K562 (cell line): ENCODE results near the gene CDKN1B. TPM values are rescaled to one million over a fixed set of nuclear protein-coding genes. Genes with fewer than 3 reads are reported as not detected.
A peak's percentile ranks its signal among the peaks of the same experiment; 100 is the strongest.

ENCODE experiments used
- BACH1 ChIP-seq: fragments of 200-800 bp; sonication (Bioruptor generic); IDR thresholded peaks from 2 replicates; pipeline ENCODE4 v1.6.1; 2016; ENCODE audit warnings: missing genetic modification characterization, missing compliant biosample characterization
- BRD9 ChIP-seq: fragments of 450-650 bp; IDR thresholded peaks from 2 replicates; pipeline ENCODE4 v1.6.1; 2018; ENCODE audit warnings: low read depth; ENCODE audit not compliant: partially characterized antibody
- CREBBP ChIP-seq: IDR thresholded peaks from one replicate; pipeline ENCODE4 v1.6.1; 2012; ENCODE audit warnings: low read depth, mild to moderate bottlenecking, control low read depth, inconsistent platforms, low read length
- ETV1 ChIP-seq: fragments of 450-650 bp; conservative IDR thresholded peaks from 2 replicates; pipeline ENCODE4 v1.6.1; 2016; ENCODE audit warnings: missing genetic modification characterization, control low read depth, low read depth, missing compliant biosample characterization
- FOXJ3 ChIP-seq: sonication (generic); formaldehyde crosslinking; IDR thresholded peaks from 2 replicates; pipeline ENCODE4 v1.4.0; 2020; ENCODE audit warnings: mild to moderate bottlenecking, missing genetic modification reagents
- GATAD2A ChIP-seq: fragments of 450-650 bp; IDR thresholded peaks from 2 replicates; pipeline ENCODE4 v1.6.1; 2017
- MAZ ChIP-seq, 2 experiments: fragments of 450-650 bp in 1 of 2; sonication (generic) in 1 of 2; formaldehyde crosslinking; IDR thresholded peaks in 1 of 2; conservative IDR thresholded peaks in 1 of 2; 2 replicates each; pipeline versions ENCODE4 v1.4.0 to v1.5.0; 2020; ENCODE audit warnings: mild to moderate bottlenecking in 1 of 2, missing genetic modification reagents in 1 of 2
- OTX1 ChIP-seq: fragments of 450-650 bp; formaldehyde crosslinking; IDR thresholded peaks from 2 replicates; pipeline ENCODE4 v1.4.0; 2022; ENCODE audit warnings: mild to moderate bottlenecking
- POU5F1 ChIP-seq: fragments of 150-350 bp; IDR thresholded peaks from 2 replicates; pipeline ENCODE4 v1.6.1; 2014; ENCODE audit warnings: borderline replicate concordance, low read length, low read depth, mild to moderate bottlenecking; ENCODE audit not compliant: partially characterized antibody
- TAF1 ChIP-seq: IDR thresholded peaks from 2 replicates; pipeline ENCODE4 v1.6.1; 2011; ENCODE audit warnings: mild to moderate bottlenecking, low read length, moderate library complexity; ENCODE audit not compliant: insufficient read depth, control insufficient read depth, severe bottlenecking; ENCODE audit errors: extremely low read depth
- ZNF354B ChIP-seq: fragments of 250-450 bp; sonication (Bioruptor Pico); IDR thresholded peaks from 2 replicates; pipeline ENCODE4 v1.4.0; 2020
- polyA plus RNA-seq, 8 experiments: library from polyadenylated mRNA; depleted of rRNA in 4 of 8; stranded (reverse) in 5 of 8; unstranded in 3 of 8; fragments of >200 nt; fragmentation: Nextera tagmentation in 2 of 8; fragmentation: Illumina TruSeq in 1 of 8; extraction: Ambion mirVana in 2 of 8; extraction: Trizol in 1 of 8; gene quantifications; 2 replicates each; pipeline versions ENCODE4 v1.2.1 to v1.2.3, GENCODE V29; 2011 to 2014; ENCODE audit warnings: inconsistent platforms in 1 of 8, missing spikeins in 1 of 8
- total RNA-seq, 7 experiments: library from RNA; depleted of rRNA in 6 of 7; stranded (reverse); fragments of >200 nt in 6 of 7; fragmentation: Illumina TruSeq in 2 of 7; extraction: Trizol in 2 of 7; gene quantifications; 2 replicates each; pipeline versions ENCODE4 v1.2.1 to v1.2.3, GENCODE V29; 2011 to 2021; ENCODE audit warnings: low replicate concordance in 1 of 7
- TF ChIP-seq, protein P1 (sequence below), 2 experiments: IDR thresholded peaks in 1 of 2; conservative IDR thresholded peaks in 1 of 2; 2 replicates each; pipeline ENCODE4 v1.6.1; 2016; ENCODE audit warnings: low read depth in 2 of 2, mild to moderate bottlenecking in 1 of 2, missing compliant biosample characterization in 1 of 2, missing genetic modification characterization in 1 of 2, moderate library complexity in 1 of 2
- TF ChIP-seq, protein P2 (sequence below), 2 experiments: fragments of 200-800 bp in 1 of 2; sonication (Bioruptor generic) in 1 of 2; sonication (generic) in 1 of 2; formaldehyde crosslinking in 1 of 2; IDR thresholded peaks in 1 of 2; conservative IDR thresholded peaks in 1 of 2; 2 replicates each; pipeline versions ENCODE4 v1.5.0 to v1.6.1; 2016 to 2020; ENCODE audit warnings: missing compliant biosample characterization in 1 of 2, missing genetic modification characterization in 1 of 2, missing genetic modification reagents in 1 of 2
- TF ChIP-seq, protein P3 (sequence below), 2 experiments: fragments of 150-350 bp in 1 of 2; IDR thresholded peaks; 2 replicates each; pipeline ENCODE4 v1.6.1; 2012 to 2016; ENCODE audit warnings: low read depth in 2 of 2, low read length in 2 of 2, mild to moderate bottlenecking in 1 of 2, moderate library complexity in 1 of 2
- TF ChIP-seq, protein P4 (sequence below): sonication (generic); formaldehyde crosslinking; IDR thresholded peaks from 2 replicates; pipeline ENCODE4 v1.8.1; 2022; ENCODE audit warnings: missing genetic modification reagents

CDKN1B gene
- total and polyA plus RNA-seq, 9 of the 15 experiments (the other 6 are each of a cell fraction or from before 2014, with no cell fraction given): 2.6 to 35.2 (median 15.5) TPM

DNA sequence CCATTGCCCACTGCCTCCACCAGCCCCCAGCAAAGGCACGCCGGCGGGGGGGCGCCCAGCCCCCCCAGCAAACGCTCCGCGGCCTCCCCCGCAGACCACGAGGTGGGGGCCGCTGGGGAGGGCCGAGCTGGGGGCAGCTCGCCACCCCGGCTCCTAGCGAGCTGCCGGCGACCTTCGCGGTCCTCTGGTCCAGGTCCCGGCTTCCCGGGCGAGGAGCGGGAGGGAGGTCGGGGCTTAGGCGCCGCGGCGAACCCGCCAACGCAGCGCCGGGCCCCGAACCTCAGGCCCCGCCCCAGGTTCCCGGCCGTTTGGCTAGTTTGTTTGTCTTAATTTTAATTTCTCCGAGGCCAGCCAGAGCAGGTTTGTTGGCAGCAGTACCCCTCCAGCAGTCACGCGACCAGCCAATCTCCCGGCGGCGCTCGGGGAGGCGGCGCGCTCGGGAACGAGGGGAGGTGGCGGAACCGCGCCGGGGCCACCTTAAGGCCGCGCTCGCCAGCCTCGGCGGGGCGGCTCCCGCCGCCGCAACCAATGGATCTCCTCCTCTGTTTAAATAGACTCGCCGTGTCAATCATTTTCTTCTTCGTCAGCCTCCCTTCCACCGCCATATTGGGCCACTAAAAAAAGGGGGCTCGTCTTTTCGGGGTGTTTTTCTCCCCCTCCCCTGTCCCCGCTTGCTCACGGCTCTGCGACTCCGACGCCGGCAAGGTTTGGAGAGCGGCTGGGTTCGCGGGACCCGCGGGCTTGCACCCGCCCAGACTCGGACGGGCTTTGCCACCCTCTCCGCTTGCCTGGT, at the start of gene CDKN1B (continued):
- peak; percentile 67 to 89; a peak in 3 of 4 replicates for TF ChIP-seq MAZ (CRISPR knock-in tag; conservative IDR thresholded peaks at IDR 0.05 in 1 of 2, IDR thresholded peaks at IDR 0.05 in 1 of 2)
- no peak for TF ChIP-seq BACH1
- no peak for TF ChIP-seq CREBBP
- TF ChIP-seq TAF1: peak; percentile 72
- TF ChIP-seq POU5F1: no peak
- no peak for TF ChIP-seq FOXJ3
- TF ChIP-seq GATAD2A: no peak
- TF ChIP-seq ZNF354B (CRISPR knock-in tag): no peak
- TF ChIP-seq BRD9: no peak
- TF ChIP-seq, protein P1, sequence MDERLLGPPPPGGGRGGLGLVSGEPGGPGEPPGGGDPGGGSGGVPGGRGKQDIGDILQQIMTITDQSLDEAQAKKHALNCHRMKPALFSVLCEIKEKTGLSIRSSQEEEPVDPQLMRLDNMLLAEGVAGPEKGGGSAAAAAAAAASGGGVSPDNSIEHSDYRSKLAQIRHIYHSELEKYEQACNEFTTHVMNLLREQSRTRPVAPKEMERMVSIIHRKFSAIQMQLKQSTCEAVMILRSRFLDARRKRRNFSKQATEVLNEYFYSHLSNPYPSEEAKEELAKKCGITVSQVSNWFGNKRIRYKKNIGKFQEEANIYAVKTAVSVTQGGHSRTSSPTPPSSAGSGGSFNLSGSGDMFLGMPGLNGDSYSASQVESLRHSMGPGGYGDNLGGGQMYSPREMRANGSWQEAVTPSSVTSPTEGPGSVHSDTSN (CRISPR knock-in tag; IDR thresholded peaks at IDR 0.05; ENCODE audit: low read depth): peak; percentile 81
- TF ChIP-seq, protein P1 (tag; conservative IDR thresholded peaks at IDR 0.05; ENCODE audit: low read depth): peak; percentile 81
- no peak for TF ChIP-seq ETV1 (tag)
- TF ChIP-seq, protein P2, sequence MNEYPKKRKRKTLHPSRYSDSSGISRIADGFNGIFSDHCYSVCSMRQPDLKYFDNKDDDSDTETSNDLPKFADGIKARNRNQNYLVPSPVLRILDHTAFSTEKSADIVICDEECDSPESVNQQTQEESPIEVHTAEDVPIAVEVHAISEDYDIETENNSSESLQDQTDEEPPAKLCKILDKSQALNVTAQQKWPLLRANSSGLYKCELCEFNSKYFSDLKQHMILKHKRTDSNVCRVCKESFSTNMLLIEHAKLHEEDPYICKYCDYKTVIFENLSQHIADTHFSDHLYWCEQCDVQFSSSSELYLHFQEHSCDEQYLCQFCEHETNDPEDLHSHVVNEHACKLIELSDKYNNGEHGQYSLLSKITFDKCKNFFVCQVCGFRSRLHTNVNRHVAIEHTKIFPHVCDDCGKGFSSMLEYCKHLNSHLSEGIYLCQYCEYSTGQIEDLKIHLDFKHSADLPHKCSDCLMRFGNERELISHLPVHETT (CRISPR knock-in tag; conservative IDR thresholded peaks at IDR 0.05 in 1 of 2, IDR thresholded peaks at IDR 0.05 in 1 of 2): peak in 1 of 2 experiments; percentile 93; a peak in 2 of 4 replicates
- TF ChIP-seq, protein P3, sequence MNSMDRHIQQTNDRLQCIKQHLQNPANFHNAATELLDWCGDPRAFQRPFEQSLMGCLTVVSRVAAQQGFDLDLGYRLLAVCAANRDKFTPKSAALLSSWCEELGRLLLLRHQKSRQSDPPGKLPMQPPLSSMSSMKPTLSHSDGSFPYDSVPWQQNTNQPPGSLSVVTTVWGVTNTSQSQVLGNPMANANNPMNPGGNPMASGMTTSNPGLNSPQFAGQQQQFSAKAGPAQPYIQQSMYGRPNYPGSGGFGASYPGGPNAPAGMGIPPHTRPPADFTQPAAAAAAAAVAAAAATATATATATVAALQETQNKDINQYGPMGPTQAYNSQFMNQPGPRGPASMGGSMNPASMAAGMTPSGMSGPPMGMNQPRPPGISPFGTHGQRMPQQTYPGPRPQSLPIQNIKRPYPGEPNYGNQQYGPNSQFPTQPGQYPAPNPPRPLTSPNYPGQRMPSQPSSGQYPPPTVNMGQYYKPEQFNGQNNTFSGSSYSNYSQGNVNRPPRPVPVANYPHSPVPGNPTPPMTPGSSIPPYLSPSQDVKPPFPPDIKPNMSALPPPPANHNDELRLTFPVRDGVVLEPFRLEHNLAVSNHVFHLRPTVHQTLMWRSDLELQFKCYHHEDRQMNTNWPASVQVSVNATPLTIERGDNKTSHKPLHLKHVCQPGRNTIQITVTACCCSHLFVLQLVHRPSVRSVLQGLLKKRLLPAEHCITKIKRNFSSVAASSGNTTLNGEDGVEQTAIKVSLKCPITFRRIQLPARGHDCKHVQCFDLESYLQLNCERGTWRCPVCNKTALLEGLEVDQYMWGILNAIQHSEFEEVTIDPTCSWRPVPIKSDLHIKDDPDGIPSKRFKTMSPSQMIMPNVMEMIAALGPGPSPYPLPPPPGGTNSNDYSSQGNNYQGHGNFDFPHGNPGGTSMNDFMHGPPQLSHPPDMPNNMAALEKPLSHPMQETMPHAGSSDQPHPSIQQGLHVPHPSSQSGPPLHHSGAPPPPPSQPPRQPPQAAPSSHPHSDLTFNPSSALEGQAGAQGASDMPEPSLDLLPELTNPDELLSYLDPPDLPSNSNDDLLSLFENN (IDR thresholded peaks at IDR 0.05; ENCODE audit: low read depth in 2 of 2, low read length in 2 of 2): no peak
- TF ChIP-seq, protein P4, sequence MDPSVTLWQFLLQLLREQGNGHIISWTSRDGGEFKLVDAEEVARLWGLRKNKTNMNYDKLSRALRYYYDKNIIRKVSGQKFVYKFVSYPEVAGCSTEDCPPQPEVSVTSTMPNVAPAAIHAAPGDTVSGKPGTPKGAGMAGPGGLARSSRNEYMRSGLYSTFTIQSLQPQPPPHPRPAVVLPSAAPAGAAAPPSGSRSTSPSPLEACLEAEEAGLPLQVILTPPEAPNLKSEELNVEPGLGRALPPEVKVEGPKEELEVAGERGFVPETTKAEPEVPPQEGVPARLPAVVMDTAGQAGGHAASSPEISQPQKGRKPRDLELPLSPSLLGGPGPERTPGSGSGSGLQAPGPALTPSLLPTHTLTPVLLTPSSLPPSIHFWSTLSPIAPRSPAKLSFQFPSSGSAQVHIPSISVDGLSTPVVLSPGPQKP: no peak
- TF ChIP-seq OTX1 (CRISPR knock-in tag): no peak
